Smooth muscle cell (in vitro differentiated cells): ENCODE data around the gene CAMSAP1. TPM values are rescaled to one million over a fixed set of nuclear protein-coding genes. Genes with fewer than 3 reads are reported as not detected.

Experiments used
- DNase-seq: peaks from one replicate; lab custom pipeline; 2025; ENCODE audit not compliant: unreplicated experiment; lab: John Stamatoyannopoulos, UW
- H2AFZ ChIP-seq: fragments of 200-600 bp; sonication (generic); 2 replicates; pipeline ENCODE4 v1.6.0; 2016; ENCODE audit warnings: antibody characterized with exemption, low read depth, mild to moderate bottlenecking
- H3F3A ChIP-seq: fragments of 200-600 bp; sonication (generic); 2 replicates; pipeline ENCODE4 v1.6.0; 2017; ENCODE audit warnings: antibody characterized with exemption, low read depth
- H3K27ac ChIP-seq: fragments of 200-600 bp; sonication (generic); 2 replicates; pipeline ENCODE4 v1.5.1; 2016; ENCODE audit warnings: low read depth, mild to moderate bottlenecking
- H3K27me3 ChIP-seq: fragments of 200-600 bp; sonication (generic); 2 replicates; pipeline ENCODE4 v1.6.1; 2016; ENCODE audit warnings: low read depth, mild to moderate bottlenecking
- H3K36me3 ChIP-seq: fragments of 200-600 bp; sonication (generic); 2 replicates; pipeline ENCODE4 v1.5.1; 2016; ENCODE audit warnings: low read depth
- H3K4me1 ChIP-seq: fragments of 200-600 bp; sonication (generic); 2 replicates; pipeline ENCODE4 v1.5.1; 2016; ENCODE audit warnings: low read depth
- H3K4me2 ChIP-seq: fragments of 200-600 bp; sonication (generic); 2 replicates; pipeline ENCODE4 v1.6.0; 2016; ENCODE audit warnings: mild to moderate bottlenecking
- H3K4me3 ChIP-seq: fragments of 200-600 bp; sonication (generic); 2 replicates; pipeline ENCODE4 v1.5.1; 2016; ENCODE audit warnings: mild to moderate bottlenecking
- H3K79me2 ChIP-seq: fragments of 200-600 bp; sonication (generic); 2 replicates; pipeline ENCODE4 v1.6.0; 2016; ENCODE audit warnings: low read depth, mild to moderate bottlenecking
- H3K9ac ChIP-seq: fragments of 200-600 bp; sonication (generic); 2 replicates; pipeline ENCODE4 v1.6.0; 2016; ENCODE audit warnings: low read depth
- H3K9me3 ChIP-seq: fragments of 200-600 bp; sonication (generic); replicated peaks from 2 replicates; pipeline ENCODE4 v1.5.1; 2016; ENCODE audit warnings: low read depth
- H4K20me1 ChIP-seq: fragments of 200-600 bp; sonication (generic); 2 replicates; pipeline ENCODE4 v1.6.0; 2016; ENCODE audit warnings: low read depth
- CTCF ChIP-seq: fragments of 200-600 bp; sonication (generic); IDR thresholded peaks from 2 replicates; pipeline ENCODE4 v1.5.1; 2017; ENCODE audit warnings: borderline replicate concordance, mild to moderate bottlenecking, antibody characterized with exemption; ENCODE audit not compliant: insufficient read depth, poor library complexity, severe bottlenecking
- WGBS: methylation state at CpG from one replicate; pipeline ENCODE4 v1.1.7; 2016; ENCODE audit warnings: low lambda C conversion rate; 5-methylcytosine and 5-hydroxymethylcytosine counted together
- polyA plus RNA-seq: library from polyadenylated mRNA; unstranded; fragments of >200 nt; fragmentation: Nextera tagmentation; extraction: Ambion mirVana; gene quantifications from 2 replicates; pipeline ENCODE4 v1.2.1, GENCODE V29; 2016
- total RNA-seq: library from RNA; depleted of rRNA; stranded (reverse); fragments of >200 nt; gene quantifications from 2 replicates; pipeline ENCODE4 v1.2.3, GENCODE V29; 2014

CAMSAP1 gene
- total and polyA plus RNA-seq, 2 experiments from 2014 or later = 5.4 to 17.8 TPM

GRCh38 chr9:135787776-135788575 is 119.4 kb downstream of the CAMSAP1 start:
- Histone ChIP-seq H3K9ac (no peak overlapping the region), H3K4me1 (no peaks in the 10 kb centered on the region), H4K20me1 (no peaks in the 10 kb centered on the region), H3K9me3 (no peaks in the 10 kb centered on the region), H3K79me2 (no peaks in the 10 kb centered on the region), H2AFZ (no peak overlapping the region), H3K27me3 (no peaks in the 10 kb centered on the region), H3K27ac (no peak overlapping the region), H3K36me3 (no peaks in the 10 kb centered on the region), H3K4me2 (no peak overlapping the region), H3K4me3 (no peak overlapping the region), H3F3A (no peaks in the 10 kb centered on the region)
- TF ChIP-seq CTCF = no peak
- no peak for DNase-seq
- 92% methylated on average over 38 of the region's 38 CpGs for WGBS

- Histone ChIP-seq H3K9me3 (no peaks in the 10 kb centered on the region), H3K79me2 (no peaks in the 10 kb centered on the region), H3K36me3 (no peaks in the 10 kb centered on the region), H3K4me3 (no peak overlapping the region), H3K9ac (no peak overlapping the region), H3K4me1 (no peaks in the 10 kb centered on the region), H2AFZ (no peak overlapping the region), H3K4me2 (no peak overlapping the region), H3K27ac (no peak overlapping the region), H4K20me1 (no peaks in the 10 kb centered on the region), H3F3A (no peaks in the 10 kb centered on the region), H3K27me3 (no peaks in the 10 kb centered on the region)
- DNase-seq = no peak
- WGBS = 88% methylated on average over 16 of the region's 16 CpGs
- no peak for TF ChIP-seq CTCF
Observed at GRCh38 chr9:135787317-135787716, 120.0 kb downstream of the CAMSAP1 start.

GRCh38 chr9:135786146-135786690 is 121.1 kb downstream of the CAMSAP1 start:
- no peaks in the 10 kb centered on the region for H3K9me3 ChIP-seq
- H3K9ac ChIP-seq = no peak overlapping the region
- H3K4me3 ChIP-seq = no peak overlapping the region
- H4K20me1 ChIP-seq = no peaks in the 10 kb centered on the region
- no peaks in the 10 kb centered on the region for H3K4me1 ChIP-seq
- no peaks in the 10 kb centered on the region for H3F3A ChIP-seq
- H3K4me2 ChIP-seq = no peak overlapping the region
- WGBS = 97% methylated on average over 34 of the region's 44 CpGs
- no peak for DNase-seq
- H3K79me2 ChIP-seq = no peaks in the 10 kb centered on the region
- H3K27me3 ChIP-seq = no peaks in the 10 kb centered on the region
- no peak overlapping the region for H3K27ac ChIP-seq
- no peaks in the 10 kb centered on the region for H3K36me3 ChIP-seq
- H2AFZ ChIP-seq = no peak overlapping the region
- TF ChIP-seq CTCF = no peak
